GM08714 (cell line): ENCODE measurements around the gene NRG2.

Experiments used
- H3K4me3 ChIP-seq: fragments of 200-500 bp; sonication (Bioruptor generic); 2 replicates; pipeline ENCODE4 v1.5.1; 2014; ENCODE audit warnings: mild to moderate bottlenecking, low read length, inconsistent platforms
- ZNF274 ChIP-seq: IDR thresholded peaks from 2 replicates; pipeline ENCODE4 v1.6.1; 2012; ENCODE audit warnings: mild to moderate bottlenecking, low read depth, low read length

NRG2 gene

GRCh38 chr5:139958432-139959148, 84.5 kb downstream of the NRG2 start:
- H3K4me3 ChIP-seq: no peak overlapping the region
- no peak for TF ChIP-seq ZNF274

GRCh38 chr5:139956342-139956741, 86.8 kb downstream of the NRG2 start:
- no peak for TF ChIP-seq ZNF274
- no peak overlapping the region for H3K4me3 ChIP-seq

DNA sequence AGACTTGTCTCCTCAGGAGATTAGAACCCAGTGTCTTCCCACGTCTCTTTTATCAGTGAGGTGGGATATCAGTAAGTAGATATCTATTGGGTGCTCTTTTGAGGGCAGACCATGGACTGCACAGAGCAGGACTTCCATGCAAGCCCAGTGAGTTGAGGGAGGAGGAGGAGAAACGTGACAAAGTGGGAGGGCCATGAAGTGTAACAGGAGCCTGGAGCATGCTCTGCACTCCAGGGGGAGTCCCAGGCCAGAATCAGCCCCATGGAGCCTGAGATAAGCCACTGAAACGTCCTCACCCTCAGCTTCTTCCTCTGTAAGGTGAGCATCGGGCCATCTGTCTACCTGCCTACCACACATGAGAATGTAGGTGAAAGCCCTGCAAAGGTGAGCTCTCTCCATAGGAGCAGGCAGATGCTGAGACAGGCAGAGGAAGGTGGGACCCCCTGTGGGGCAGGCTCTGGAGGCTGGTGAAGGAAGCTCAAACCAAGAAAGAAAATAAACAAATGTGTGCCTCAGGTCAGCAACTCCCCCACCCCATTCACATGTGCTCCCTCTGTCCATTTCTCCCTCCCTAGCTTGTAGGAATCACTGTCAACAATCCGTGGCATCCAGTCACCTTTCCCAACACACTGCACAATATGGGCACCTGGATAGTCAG, 87.4 kb downstream of the NRG2 start:
- no peak overlapping the region for H3K4me3 ChIP-seq
- TF ChIP-seq ZNF274: no peak

GRCh38 chr5:139955053-139955605, 88.0 kb downstream of the NRG2 start:
- TF ChIP-seq ZNF274: no peak
- no peak overlapping the region for H3K4me3 ChIP-seq

GRCh38 chr5:139954462-139954861, 88.6 kb downstream of the NRG2 start:
- TF ChIP-seq ZNF274: no peak
- no peak overlapping the region for H3K4me3 ChIP-seq

DNA sequence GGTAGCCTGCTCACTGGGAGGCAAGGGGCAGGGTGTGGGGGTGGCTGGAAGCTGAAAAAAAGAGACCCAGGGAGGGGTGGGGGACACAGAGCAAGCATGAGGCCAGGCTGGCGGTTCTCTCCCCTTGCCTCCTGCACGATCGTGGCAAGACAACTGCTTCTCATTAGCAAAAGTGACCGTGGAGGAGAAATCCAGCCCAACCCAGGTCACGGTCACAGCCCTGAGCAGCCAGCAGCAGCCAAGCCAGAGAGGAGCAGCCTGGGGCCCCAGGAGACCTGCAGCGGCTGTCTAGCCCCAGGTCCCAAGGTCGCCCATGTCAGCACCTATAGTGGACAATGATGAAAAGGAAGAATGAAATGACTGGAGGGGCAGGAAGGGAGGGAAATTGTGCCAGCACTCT, 89.1 kb downstream of the NRG2 start:
- no peak for TF ChIP-seq ZNF274
- no peak overlapping the region for H3K4me3 ChIP-seq

DNA sequence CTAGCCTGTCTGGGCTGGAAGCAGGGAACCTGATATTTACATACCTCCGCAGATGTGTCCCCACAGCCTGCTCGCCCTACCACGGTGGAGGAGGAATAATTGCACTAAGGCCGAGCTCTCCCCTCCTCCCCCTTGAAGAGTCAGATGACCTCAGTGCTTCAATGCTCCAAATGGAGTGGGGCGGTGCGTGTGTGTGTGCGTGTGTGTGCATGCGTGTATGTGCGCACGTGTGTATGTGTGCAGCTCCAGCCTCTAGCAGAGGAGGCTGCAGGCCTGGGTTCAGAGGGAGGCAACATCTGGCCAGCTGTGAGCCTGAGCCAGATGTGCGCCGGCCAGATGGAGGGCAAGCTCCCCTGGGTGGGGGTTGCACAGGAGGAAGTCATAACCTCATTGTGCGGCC, 90.5 kb downstream of the NRG2 start:
- H3K4me3 ChIP-seq: no peak overlapping the region
- TF ChIP-seq ZNF274: no peak

GRCh38 chr5:139951983-139952382, 91.1 kb downstream of the NRG2 start:
- no peak overlapping the region for H3K4me3 ChIP-seq
- no peak for TF ChIP-seq ZNF274

- no peak overlapping the region for H3K4me3 ChIP-seq
- TF ChIP-seq ZNF274: no peak
Observed at GRCh38 chr5:139951296-139951924, 91.7 kb downstream of the NRG2 start.

DNA sequence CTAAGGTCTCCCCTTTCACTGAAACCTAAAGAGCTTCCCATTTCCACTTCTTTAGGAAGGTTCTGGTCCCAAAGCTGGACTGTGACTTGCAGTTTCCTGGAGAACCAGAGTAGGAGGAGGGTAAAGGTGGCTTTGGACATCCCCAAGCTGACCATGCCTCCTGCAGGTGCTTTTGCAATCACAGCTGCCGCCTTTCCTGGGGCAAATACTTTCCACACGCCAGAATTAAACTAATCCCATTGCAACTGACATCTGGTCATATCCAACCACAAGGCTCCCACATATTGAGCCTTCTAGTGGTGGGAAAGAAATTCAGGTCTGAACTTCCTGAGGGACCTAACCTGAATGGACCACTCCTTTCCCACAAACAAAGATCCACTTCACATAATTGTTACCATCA, 92.7 kb downstream of the NRG2 start:
- no peak for TF ChIP-seq ZNF274
- H3K4me3 ChIP-seq: no peak overlapping the region

DNA sequence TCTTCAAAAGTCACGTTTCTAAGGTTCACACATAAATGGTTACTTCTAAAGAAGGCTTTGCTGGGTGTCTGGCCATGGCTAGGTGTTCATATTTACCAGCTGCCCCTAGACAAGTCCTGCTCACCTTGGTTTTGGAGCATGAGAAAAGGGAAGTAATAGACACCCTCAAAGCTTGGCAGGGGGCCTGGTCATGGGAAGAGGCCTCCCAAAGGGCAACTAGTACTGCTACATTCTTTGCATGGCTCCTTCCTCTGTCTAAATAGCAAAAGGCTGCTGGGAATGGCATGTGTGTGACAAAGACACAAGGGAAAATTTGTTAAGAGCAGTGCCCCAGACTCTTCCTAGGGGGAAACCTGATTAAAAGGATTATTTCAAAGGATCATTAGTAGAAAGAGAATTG, 93.4 kb downstream of the NRG2 start:
- no peak for TF ChIP-seq ZNF274
- no peak overlapping the region for H3K4me3 ChIP-seq

DNA sequence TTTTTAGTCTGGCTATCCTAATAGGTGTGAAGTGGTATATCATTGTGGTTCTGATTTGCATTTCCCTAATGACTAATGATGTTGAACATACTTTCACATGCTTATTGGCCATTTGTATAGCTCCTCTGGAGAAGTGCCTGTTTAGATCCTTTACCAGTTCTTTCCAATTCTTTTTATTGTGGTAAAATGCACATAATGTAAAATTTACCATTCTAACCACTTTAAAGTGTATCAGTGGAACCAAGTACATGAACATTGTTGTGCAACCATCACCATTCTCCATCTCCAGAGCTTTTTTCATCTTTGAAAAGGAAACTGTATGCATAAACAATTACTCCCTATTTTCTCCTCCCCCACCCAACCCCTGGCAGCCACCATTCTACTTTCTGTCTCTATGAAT, 95.4 kb downstream of the NRG2 start:
- no peak for TF ChIP-seq ZNF274
- no peak overlapping the region for H3K4me3 ChIP-seq

DNA sequence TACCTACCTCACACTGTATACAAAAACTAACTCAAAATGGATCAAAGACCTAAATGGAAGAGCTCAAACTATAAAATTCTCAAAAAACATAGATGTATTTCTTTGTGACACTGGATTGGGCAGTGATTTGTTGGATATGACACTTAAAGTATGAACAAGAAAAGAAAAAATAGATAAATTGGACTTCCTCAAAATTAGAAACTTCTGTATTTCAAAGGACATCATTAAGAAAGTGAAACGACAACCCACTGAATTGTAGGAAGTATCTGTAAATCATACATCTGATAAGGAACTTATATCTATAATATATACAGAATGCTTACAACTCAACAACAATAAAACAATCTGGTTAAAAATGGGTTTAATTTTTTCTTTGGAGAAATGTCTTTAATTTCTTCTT, 96.7 kb downstream of the NRG2 start:
- no peak for TF ChIP-seq ZNF274
- H3K4me3 ChIP-seq: no peak overlapping the region

DNA sequence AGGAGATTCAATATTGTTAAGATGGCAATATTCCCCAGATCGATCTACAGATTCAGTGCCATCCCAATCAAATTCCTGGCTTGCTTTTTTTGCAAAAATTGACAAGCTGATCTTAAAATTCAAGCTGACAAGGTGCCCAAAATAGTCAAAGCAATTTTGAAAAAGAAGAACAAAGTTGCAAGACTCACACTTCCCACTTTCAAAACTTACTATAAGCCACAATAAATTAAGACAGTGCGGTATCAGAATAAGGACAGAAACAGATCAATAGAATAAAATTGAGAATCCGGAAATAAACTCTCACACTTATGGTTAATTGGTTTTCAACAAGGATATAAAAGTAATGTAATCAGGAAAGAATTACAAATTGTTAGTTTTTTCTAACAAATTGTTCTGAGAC, 97.1 kb downstream of the NRG2 start:
- no peak overlapping the region for H3K4me3 ChIP-seq
- TF ChIP-seq ZNF274: no peak

- no peak overlapping the region for H3K4me3 ChIP-seq
- TF ChIP-seq ZNF274: no peak
Observed at GRCh38 chr5:139942243-139942642, 100.9 kb downstream of the NRG2 start.
